ENCODE measurements around the gene TTLL4.

DNA sequence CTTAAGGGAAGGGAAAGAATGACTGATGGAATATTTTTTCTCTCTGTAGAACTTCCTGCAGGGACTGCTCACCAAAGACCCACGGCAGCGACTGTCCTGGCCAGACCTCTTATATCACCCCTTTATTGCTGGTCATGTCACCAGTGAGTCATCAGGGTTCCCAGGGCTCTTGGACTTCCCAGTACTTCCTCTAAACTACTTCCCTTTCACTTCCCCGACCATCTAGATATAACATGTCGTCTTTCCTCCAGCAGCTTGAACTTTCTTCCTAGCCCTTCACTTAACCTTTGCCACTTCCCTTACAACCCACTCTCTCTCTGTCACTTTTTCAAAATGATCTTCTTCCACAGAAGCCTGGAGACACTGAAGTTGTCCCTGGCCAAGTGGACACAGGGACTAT, 31.5 kb upstream of the TTLL4 start:
- TF ChIP-seq, protein P1, sequence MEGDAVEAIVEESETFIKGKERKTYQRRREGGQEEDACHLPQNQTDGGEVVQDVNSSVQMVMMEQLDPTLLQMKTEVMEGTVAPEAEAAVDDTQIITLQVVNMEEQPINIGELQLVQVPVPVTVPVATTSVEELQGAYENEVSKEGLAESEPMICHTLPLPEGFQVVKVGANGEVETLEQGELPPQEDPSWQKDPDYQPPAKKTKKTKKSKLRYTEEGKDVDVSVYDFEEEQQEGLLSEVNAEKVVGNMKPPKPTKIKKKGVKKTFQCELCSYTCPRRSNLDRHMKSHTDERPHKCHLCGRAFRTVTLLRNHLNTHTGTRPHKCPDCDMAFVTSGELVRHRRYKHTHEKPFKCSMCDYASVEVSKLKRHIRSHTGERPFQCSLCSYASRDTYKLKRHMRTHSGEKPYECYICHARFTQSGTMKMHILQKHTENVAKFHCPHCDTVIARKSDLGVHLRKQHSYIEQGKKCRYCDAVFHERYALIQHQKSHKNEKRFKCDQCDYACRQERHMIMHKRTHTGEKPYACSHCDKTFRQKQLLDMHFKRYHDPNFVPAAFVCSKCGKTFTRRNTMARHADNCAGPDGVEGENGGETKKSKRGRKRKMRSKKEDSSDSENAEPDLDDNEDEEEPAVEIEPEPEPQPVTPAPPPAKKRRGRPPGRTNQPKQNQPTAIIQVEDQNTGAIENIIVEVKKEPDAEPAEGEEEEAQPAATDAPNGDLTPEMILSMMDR (IDR thresholded peaks at IDR 0.05) = no peak
- no peak for TF ChIP-seq POLR2A (IDR thresholded peaks at IDR 0.05)

Data from testis (tissue), 2 donors.